Rectal smooth muscle tissue (tissue), 1 donor: ENCODE measurements around the gene UCN2.

ENCODE experiments used
- H3K27ac ChIP-seq: one replicate; pipeline ENCODE4 v1.7.0; 2013; ENCODE audit warnings: low read depth, low read length, inconsistent platforms
- H3K27me3 ChIP-seq: one replicate; pipeline ENCODE4 v1.7.0; 2013; ENCODE audit warnings: low read length; ENCODE audit not compliant: control insufficient read depth, insufficient read depth
- H3K36me3 ChIP-seq: one replicate; pipeline ENCODE4 v1.7.0; 2013; ENCODE audit warnings: low read length; ENCODE audit not compliant: control insufficient read depth, insufficient read depth
- H3K4me1 ChIP-seq: one replicate; pipeline ENCODE4 v1.7.0; 2013; ENCODE audit warnings: low read length; ENCODE audit not compliant: control insufficient read depth, insufficient read depth
- H3K4me3 ChIP-seq: one replicate; pipeline ENCODE4 v1.7.0; 2013; ENCODE audit warnings: low read length
- H3K9ac ChIP-seq: one replicate; pipeline ENCODE4 v1.7.0; 2013; ENCODE audit warnings: low read length

The UCN2 gene

GRCh38 chr3:48516571-48516970, 47.0 kb downstream of the UCN2 start:
- Histone ChIP-seq H3K27ac (no peak overlapping the region), H3K4me1 (no peaks in the 10 kb centered on the region), H3K4me3 (no peak overlapping the region), H3K9ac (no peak overlapping the region), H3K27me3 (no peaks in the 10 kb centered on the region), H3K36me3 (no peaks in the 10 kb centered on the region)

- no peaks in the 10 kb centered on the region for H3K36me3 ChIP-seq
- H3K4me1 ChIP-seq, result no peaks in the 10 kb centered on the region
- H3K27me3 ChIP-seq, result no peaks in the 10 kb centered on the region
- no peak overlapping the region for H3K4me3 ChIP-seq
- H3K9ac ChIP-seq, result no peak overlapping the region
- H3K27ac ChIP-seq, result no peak overlapping the region
These were observed 49.0 kb downstream of the UCN2 start for GRCh38 chr3:48514431-48515227.
